Mucosa of descending colon (tissue), 3 donors: ENCODE data around the gene WARS2. TPM values are rescaled to one million over a fixed set of nuclear protein-coding genes. Genes with fewer than 3 reads are reported as not detected.

Experiments
- ATAC-seq: fragments of 200-7000 bp; cut with Tn5 transposase; one replicate; pipeline ENCODE4 v1.9.1; 2020; ENCODE audit warnings: mild to moderate bottlenecking, moderate library complexity
- DNase-seq, 3 donors: peaks; one replicate each; pipeline ENCODE4 v3.0.0-alpha.2; 2020
- H3K36me3 ChIP-seq: fragments of 200-600 bp; one replicate; pipeline ENCODE4 v1.8.0; 2021; ENCODE audit warnings: low read depth, mild to moderate bottlenecking
- H3K4me1 ChIP-seq: fragments of 200-600 bp; one replicate; pipeline ENCODE4 v1.8.0; 2021; ENCODE audit warnings: low read depth, mild to moderate bottlenecking
- H3K4me3 ChIP-seq: fragments of 200-600 bp; one replicate; pipeline ENCODE4 v1.8.0; 2021; ENCODE audit warnings: mild to moderate bottlenecking
- H3K9me3 ChIP-seq: fragments of 200-600 bp; one replicate; pipeline ENCODE4 v1.8.0; 2021; ENCODE audit warnings: mild to moderate bottlenecking
- CTCF ChIP-seq: fragments of 200-600 bp; IDR thresholded peaks from one replicate; pipeline ENCODE4 v1.8.0; 2022; ENCODE audit warnings: antibody characterized with exemption, mild to moderate bottlenecking
- intact Hi-C, 2 donors: fragments of 100-400 bp; cut with DNase I in 1 of 2; cut with micrococcal nuclease in 1 of 2; formaldehyde crosslinking; loops; one replicate each; pipeline versions ENCODE4 v1.11.0 to v1.11.1; 2022; cut with DNase I, micrococcal nuclease
- total RNA-seq, 3 donors: library from RNA; stranded (reverse); fragmentation: NEBNext Ultra II Directional in 2 of 3; extraction: Animal tissue kit (Norgen Biotek cat#: 25700) in 2 of 3; gene quantifications; one replicate each; pipeline versions ENCODE4 v1.2.1 to v1.2.4, GENCODE V29; 2021 to 2023
- donor health status: DM: no; HTN: no; CAD: no; lungs with moderate emphysema.
- donor health status: DM: no; HTN: no; CAD: no.
- donor health status: DM: no; HTN: yes; CAD: no.

WARS2 gene
- total RNA-seq, 3 donors from 2014 or later: 10.5 to 14.9 (median 14.5) TPM

- no peak overlapping the region for H3K4me3 ChIP-seq
- no peaks in the 10 kb centered on the region for H3K4me1 ChIP-seq
- ATAC-seq (no peak), DNase-seq (no peak)
- TF ChIP-seq CTCF: no peak
- no peaks in the 10 kb centered on the region for H3K9me3 ChIP-seq
- intact Hi-C loops: no loop called here
- H3K36me3 ChIP-seq: no peaks in the 10 kb centered on the region
These were observed 57.0 kb downstream of the WARS2 start for GRCh38 chr1:119083479-119083878.

- Histone ChIP-seq H3K4me3 (no peak overlapping the region), H3K36me3 (no peaks in the 10 kb centered on the region), H3K9me3 (no peaks in the 10 kb centered on the region), H3K4me1 (no peaks in the 10 kb centered on the region)
- TF ChIP-seq CTCF: no peak
- intact Hi-C loops: no loop called here
- DNase-seq (no peak), ATAC-seq (no peak)
These were observed 58.8 kb downstream of the WARS2 start for GRCh38 chr1:119081700-119082099.

GRCh38 chr1:119081267-119081666, 59.2 kb downstream of the WARS2 start:
- Histone ChIP-seq H3K4me3 (no peak overlapping the region), H3K9me3 (no peaks in the 10 kb centered on the region), H3K4me1 (no peaks in the 10 kb centered on the region), H3K36me3 (no peaks in the 10 kb centered on the region)
- no peak for DNase-seq
- no peak for ATAC-seq
- no peak for TF ChIP-seq CTCF
- intact Hi-C loops: no loop called here

GRCh38 chr1:119080586-119080985, 59.9 kb downstream of the WARS2 start:
- Histone ChIP-seq H3K9me3 (no peaks in the 10 kb centered on the region), H3K4me1 (no peaks in the 10 kb centered on the region), H3K36me3 (no peaks in the 10 kb centered on the region), H3K4me3 (no peak overlapping the region)
- DNase-seq: no peak
- TF ChIP-seq CTCF: no peak
- ATAC-seq: no peak
- intact Hi-C loops: no loop called here

GRCh38 chr1:119079881-119080280, 60.6 kb downstream of the WARS2 start:
- Histone ChIP-seq H3K36me3 (no peaks in the 10 kb centered on the region), H3K4me3 (no peak overlapping the region), H3K9me3 (no peaks in the 10 kb centered on the region), H3K4me1 (no peaks in the 10 kb centered on the region)
- no peak for TF ChIP-seq CTCF
- ATAC-seq (no peak), DNase-seq (no peak)
- intact Hi-C loops: no loop called here

- intact Hi-C loops: no loop called here
- Histone ChIP-seq H3K36me3 (no peaks in the 10 kb centered on the region), H3K9me3 (no peaks in the 10 kb centered on the region), H3K4me3 (no peak overlapping the region), H3K4me1 (no peaks in the 10 kb centered on the region)
- DNase-seq (no peak), ATAC-seq (no peak)
- no peak for TF ChIP-seq CTCF
These were observed 64.8 kb downstream of the WARS2 start for GRCh38 chr1:119075614-119076013.
